NCI-H2081 (cell line): Measurements from ENCODE around the gene KRT7.

ENCODE experiments used
- DNase-seq, 2 experiments: peaks; one replicate each; lab custom pipeline; 2025; lab: John Stamatoyannopoulos, UW

The KRT7 gene

DNA sequence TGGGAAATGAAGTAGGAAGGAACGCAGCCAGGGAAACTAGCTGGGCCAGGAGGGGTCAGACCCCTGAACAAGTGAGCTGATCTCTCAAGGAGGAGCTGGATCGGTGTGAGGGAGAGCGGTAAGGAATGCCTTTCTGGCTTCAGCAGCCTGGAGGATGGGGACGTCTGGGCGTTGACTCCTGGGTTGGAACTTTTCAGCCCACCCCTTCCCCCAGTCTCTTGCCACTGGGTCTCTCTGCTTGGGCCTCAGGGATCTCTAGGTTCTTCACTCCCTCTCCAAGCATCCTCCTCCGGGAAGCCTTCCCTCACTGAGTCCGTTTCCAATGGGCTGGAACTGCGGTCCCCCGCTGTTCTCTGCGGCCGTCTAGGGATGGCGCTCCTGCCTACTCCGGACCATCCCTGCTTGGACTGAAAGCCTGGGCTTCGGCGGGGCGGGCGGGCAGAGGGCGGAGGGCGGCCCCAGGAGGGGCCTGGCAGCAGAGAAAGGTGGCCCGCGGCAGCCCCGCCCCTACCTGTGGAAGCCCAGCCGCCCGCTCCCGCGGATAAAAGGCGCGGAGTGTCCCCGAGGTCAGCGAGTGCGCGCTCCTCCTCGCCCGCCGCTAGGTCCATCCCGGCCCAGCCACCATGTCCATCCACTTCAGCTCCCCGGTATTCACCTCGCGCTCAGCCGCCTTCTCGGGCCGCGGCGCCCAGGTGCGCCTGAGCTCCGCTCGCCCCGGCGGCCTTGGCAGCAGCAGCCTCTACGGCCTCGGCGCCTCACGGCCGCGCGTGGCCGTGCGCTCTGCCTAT, at the start of gene KRT7:
KRT7 (plus strand) TSS at position 570 of the 788 bp plus-strand sequence; CDS start at position 624, 54 bp downstream.
- peak in 1 of 2 experiments; percentile 46 for DNase-seq

- DNase-seq: peak in 1 of 2 experiments; percentile 72
Observed at GRCh38 chr12:52183544-52183910, 49.5 kb upstream of the KRT7 start.

DNA sequence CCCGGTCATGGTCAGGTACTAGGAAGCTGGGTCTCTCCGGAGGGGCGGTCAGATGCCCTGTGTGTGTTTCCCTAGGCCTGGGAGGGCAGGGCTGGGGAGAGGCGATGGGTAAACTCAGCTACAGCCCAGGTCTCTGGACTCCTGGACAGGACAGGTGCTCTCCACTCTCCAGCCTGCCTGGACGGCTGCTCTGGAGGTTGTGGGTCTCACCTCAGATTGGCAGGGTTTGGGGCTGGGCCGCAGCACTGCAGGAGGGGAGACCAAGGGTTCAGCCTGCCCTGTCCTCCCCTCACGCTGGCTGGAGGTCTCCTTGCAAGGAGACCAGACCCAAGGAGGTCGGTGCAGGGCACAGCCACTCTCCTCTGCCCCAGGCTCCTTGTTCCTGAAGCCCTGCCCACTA, 49.1 kb upstream of the KRT7 start:
- DNase-seq: no peak

DNA sequence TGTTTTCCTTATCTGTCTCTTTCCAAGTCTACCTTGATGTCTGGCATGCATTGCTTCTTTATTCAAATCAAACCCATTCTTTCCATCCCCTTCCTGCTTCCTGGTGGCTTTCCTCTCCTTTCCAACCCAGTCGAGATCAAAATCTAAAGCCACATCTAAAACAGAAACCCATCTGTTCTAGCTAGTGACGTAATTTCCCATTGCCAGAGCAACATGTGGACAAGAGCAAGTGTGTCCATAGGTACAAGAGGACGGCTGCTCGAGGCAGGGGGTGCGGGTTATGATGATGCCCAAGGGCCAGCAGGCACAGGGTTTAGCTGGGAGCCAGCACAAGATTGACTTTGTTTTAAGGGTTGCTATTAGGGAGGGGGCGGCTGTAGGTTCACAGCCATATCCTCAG, 48.2 kb upstream of the KRT7 start:
- no peak for DNase-seq

- no peak for DNase-seq
Observed at GRCh38 chr12:52185400-52185967, 47.6 kb upstream of the KRT7 start.

GRCh38 chr12:52186118-52186840, 46.8 kb upstream of the KRT7 start:
- peak in 1 of 2 experiments; percentile 44 for DNase-seq

DNA sequence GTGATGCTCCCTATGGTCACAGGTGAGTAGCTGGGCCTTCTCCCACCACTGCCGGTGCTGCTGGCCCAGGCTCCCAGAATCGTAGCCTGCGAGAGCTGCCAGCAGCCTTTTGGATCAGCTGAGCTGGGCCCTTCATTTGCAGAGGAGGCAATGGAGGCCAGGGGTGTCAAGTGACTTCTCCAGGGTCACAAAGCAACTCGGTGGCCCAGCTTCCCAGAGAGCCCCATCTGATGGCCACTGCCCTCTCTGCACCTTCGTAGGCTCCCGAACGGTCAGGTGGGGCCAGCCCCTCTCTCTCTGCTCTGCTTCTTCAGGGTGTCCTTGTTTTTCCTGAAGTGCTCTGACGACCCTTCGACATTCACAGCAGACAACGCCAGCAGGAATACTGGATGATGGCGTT, 45.8 kb upstream of the KRT7 start:
- no peak for DNase-seq

GRCh38 chr12:52187640-52188039, 45.4 kb upstream of the KRT7 start:
- DNase-seq: no peak

DNA sequence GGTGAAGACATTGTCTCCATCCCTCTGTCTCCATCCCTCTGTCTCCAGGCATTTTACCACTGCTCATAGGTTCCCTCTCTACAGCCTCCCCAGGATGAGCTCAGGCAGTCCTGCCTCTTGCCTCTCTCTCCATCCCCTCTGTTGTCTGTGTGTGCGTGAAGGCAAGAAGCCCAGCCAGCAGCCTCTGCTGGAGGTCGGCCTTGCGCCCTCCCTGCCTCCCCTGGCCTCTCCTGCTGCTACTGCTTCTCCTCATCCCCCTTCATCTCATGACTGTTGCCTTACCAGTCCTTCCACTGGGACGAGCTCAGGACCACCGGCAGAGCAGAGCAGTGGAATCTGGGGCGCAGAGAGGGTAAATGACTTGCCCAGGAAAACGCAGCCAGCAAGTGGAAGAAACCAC, 44.4 kb upstream of the KRT7 start:
- no peak for DNase-seq

- no peak for DNase-seq
Observed at GRCh38 chr12:52189376-52190174, 43.5 kb upstream of the KRT7 start.

GRCh38 chr12:52190860-52191729, 41.9 kb upstream of the KRT7 start:
- no peak for DNase-seq

DNA sequence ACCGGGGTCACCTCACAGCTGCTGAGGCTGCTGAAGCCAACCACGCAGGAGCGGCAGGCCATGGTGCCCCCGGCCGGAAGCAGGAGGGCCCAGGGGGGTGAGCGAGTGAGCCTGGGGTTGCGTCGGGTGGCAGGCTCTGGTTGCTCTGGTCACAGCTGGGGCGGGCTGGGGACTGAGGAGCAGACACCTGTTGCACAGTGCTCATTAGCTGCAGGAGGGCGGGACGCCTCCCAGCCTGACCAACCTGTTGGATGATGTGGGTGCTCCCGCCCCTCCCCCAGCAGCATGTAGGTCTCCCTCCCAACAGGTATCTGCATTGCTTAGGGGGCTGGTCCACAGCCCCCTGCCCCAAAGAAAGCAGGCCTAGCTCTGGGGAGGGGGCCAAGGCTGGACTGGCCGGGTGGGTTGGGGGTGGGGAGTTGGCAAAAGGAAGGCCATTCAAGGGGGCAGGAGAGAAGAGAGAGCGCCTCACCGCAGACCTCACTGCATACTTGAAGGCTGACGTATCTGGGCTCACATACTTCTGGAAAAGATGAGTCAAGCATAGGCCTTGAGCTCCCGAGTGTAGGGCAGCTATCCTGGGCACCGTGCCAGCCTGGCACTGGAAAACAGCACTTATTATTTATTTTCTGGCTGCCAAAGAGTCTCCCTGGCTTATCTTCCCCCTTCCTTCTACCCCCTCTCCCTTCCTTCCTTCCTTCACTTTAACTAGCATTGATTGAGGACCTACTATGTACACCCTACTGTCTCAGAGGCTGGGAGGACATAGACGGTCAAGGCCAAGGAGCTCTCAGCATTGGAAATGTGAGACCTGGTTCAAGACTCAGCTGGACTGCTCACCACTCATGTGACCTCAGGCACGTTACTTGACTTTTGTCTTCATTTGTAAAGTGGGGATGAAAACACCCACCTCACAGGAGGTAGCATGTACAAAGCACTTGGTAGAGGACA, 40.9 kb upstream of the KRT7 start, which contains the start of gene KRT80:
KRT80 (minus strand) TSS at position 174 of the 951 bp plus-strand sequence; CDS start at position 62, 112 bp downstream.
- peak in 1 of 2 experiments; percentile 55 for DNase-seq

DNA sequence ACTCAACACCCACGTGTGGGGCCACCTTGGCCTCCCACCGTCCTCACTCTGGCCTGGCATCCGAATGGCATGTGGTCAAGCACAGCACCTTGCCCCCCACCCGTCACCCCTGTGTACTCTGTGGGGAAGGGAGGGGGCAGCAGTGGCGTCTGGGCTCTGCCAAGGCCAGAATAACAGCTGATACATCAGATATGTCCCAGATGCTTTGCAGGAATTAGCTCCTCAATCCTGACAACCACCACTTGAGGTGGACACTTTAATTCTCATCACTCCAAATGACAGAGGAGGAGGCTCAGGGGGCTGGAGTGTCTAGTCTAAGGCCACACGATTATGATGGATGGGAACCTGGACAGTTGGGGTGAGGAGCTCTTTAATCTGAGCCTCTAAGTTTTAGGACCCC, 39.5 kb upstream of the KRT7 start:
- DNase-seq: no peak

DNA sequence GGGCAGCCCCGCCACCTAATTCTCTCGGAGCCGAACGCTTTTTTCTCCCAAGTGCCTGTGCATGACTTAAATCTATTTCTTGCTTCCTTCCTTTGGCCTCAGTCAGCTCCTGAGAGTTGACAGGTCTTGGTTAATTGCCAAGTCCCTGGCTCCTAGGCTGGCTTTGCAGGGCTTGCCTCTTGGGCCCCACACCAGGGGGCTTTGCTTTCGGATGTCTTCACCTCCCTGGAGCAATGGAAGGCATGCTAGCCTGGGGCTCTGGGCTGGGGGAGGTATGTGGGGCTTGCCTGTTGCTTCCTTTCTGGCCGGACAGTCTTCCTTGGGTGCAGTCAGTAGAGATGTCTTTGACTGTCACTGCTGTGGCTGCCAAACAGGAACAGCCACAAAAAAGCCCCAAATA, 39.1 kb upstream of the KRT7 start:
- DNase-seq: no peak

DNA sequence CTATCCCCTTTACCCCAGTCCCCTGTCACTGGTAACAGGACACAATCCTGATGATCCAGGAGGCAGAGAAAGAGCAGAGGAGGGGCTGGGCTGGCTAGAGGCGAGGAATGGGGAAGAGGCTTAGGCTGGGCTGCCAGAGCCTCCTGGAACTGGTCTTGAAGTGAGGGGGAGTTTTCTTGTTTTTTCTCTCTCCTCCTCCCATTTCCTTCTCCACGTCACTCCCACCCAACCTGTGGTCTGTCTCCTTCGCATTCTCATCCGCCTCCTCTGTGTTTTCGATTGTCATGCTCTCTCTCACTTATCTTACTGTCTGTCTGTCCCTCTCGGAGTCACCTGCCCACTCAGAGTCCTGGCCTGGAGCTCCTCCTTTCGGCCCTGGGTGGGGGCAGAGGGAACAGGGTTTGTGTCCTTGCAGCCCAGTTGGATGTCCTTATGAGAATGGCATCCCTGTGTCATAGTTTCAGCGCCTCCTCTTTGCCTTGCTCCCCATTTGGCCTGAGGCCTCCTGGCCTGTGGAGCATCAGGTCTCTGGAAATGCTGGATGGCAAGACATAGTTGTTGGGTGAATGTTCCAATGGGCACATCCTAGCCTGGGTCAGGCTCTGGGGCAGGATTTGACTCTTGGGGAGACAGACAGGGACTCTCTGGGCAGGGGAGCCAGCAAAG, 37.8 kb upstream of the KRT7 start:
- DNase-seq: no peak

- DNase-seq: peak; percentile 73 to 90
Observed at GRCh38 chr12:52197371-52198231, 35.4 kb upstream of the KRT7 start.

DNA sequence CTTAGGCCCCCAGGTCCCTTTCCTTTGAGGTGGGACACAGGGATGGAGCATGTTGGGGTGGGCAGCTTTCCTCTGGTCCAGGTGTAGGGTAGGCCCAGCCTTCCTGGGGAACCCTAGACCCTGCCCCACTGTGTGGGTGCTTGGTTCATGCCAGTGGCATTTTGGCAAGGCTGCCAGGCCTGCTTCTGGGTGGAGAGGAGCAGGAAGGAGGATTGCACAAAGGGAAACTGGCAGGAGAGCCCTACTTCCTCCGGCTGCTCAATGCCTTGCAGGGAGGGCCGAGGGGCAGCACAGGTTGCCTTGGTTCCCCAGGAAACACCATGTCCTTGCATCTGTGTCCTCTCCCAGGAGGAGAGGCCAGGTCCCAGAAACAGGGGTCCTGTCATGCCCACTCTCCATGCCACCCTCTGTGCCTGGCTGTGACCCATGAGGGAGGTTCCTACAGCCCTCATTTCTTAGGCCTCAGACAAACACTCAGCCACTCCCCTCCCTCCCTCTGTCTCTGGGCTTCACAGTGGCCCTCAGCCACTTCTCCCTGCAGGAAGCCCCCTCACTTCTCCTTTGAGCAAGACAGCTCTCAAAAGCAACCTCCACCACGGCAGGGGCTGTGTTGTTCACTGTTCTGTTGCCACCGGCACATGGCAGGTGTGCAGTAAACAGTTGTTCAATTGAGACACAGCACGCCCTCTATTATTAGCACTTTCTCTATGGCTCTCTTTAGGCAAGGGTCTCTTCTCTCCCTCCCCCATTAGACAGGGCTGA, 34.4 kb upstream of the KRT7 start:
- DNase-seq: peak; percentile 40 to 63
